Kidney glomerular epithelial cell (primary cell): ENCODE measurements around the gene GNA15.
"Not testable (repeated sequence)": the region's sequence is repeated elsewhere in the genome, so short reads cannot be mapped to it uniquely, and the experiment has no call there.

Experiments
- DNase-seq: peaks from one replicate; lab custom pipeline; 2025; lab: John Stamatoyannopoulos, UW

GNA15 gene, protein sequence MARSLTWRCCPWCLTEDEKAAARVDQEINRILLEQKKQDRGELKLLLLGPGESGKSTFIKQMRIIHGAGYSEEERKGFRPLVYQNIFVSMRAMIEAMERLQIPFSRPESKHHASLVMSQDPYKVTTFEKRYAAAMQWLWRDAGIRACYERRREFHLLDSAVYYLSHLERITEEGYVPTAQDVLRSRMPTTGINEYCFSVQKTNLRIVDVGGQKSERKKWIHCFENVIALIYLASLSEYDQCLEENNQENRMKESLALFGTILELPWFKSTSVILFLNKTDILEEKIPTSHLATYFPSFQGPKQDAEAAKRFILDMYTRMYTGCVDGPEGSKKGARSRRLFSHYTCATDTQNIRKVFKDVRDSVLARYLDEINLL

DNA sequence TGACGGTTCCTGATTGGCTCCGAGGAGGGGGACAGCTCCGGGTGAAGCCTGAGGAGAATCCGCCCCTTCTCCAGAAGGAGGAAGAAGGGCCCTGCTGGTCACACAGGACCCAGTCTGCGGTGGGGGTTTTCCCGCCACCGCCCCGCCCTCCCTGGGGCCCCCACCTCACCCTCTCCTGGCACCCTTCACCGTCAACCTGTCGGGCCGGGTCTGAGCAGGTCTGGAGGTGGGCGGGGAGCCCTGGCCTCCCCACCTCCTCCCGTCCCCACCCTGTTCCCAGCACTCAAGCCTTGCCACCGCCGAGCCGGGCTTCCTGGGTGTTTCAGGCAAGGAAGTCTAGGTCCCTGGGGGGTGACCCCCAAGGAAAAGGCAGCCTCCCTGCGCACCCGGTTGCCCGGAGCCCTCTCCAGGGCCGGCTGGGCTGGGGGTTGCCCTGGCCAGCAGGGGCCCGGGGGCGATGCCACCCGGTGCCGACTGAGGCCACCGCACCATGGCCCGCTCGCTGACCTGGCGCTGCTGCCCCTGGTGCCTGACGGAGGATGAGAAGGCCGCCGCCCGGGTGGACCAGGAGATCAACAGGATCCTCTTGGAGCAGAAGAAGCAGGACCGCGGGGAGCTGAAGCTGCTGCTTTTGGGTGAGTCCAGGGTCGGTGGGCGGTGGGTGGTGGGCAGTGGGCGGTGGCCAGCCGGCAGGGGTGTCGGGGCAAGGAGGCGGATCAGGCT is at the start of gene GNA15:
GNA15 (plus strand) TSS at position 73 of the 723 bp plus-strand sequence; CDS start at position 491, 418 bp downstream.
- no peak for DNase-seq

DNA sequence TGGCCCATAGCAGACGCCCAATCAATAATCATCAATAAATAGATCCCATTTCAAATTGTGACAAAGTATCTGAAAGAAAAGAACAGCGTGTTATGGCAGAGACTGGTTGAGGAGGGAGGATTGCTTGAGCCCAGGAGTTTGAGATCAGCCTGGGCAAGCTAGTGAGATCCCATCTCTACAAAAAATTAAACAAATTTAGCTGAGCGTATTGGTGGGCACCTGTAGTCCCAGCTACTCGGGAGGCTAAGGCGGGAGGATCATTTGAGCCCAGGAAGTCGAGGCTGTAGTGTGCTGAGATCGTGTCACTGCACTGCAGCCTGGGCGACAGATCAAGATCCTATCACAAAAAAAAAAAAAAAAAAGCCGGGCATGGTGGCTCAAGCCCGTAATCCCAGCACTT is 48.1 kb upstream of the GNA15 start:
- no peak for DNase-seq

DNA sequence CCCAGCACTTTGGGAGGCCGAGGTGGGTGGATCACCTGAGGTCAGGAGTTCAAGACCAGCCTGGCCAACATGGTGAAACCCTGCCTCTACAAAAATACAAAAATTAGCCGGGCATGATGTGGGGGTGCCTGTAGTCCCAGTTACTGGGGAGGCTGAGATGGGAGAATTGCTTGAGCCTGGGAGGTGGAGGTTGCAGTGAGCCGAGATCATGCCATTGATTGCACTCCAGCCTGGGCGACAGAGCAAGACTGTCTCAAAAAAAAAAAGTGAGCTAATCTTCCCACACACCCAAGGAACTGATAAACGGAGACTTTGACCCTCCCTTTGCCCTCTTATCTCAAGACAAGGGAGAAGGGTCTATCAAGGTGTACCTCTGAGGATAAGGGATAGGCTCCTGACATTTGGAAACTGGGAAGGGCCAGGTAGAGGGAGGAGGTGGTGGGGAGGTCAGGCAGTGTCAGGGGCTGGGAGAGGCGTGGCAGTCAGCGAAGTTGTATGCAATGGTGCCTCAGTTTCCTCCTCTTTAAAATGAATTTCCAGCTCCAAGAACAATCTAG is 46.5 kb upstream of the GNA15 start:
- not testable (repeated sequence) for DNase-seq

DNA sequence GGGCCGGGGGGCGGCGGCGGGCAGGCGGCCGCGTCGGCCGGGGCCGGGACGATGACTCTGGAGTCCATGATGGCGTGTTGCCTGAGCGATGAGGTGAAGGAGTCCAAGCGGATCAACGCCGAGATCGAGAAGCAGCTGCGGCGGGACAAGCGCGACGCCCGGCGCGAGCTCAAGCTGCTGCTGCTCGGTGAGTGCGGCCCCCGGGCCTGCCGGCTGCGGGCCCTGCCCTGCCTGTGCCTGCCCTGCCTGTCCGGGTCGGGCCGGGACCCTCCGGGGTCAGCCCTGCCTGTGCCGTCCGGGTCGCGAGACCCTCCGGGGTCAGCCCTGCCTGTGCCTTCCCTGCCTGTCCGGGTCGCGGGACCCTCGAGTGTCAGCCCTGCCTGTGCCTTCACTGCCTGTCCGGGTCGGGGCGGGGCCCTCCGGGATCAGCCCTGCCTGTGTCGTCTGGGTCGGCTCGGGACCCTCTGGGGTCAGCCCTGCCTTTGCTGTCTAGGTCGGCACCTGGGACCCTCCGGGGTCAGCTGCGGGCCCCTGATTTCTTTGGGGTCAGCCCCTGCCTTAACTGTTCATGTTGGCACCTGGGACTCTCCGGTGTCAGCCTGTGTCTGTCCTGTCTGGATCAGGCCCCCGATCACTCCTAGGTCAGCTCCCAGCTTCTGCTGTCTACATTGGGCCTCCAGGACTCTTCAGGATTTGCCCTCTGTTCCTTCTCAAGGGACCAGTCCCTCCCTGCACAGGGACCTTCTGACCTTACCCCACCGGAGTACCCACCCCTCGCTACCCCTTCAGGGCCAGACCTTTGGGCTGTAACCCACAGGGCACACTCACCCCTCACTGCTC is 41.0 kb upstream of the GNA15 start:
- no peak for DNase-seq

DNA sequence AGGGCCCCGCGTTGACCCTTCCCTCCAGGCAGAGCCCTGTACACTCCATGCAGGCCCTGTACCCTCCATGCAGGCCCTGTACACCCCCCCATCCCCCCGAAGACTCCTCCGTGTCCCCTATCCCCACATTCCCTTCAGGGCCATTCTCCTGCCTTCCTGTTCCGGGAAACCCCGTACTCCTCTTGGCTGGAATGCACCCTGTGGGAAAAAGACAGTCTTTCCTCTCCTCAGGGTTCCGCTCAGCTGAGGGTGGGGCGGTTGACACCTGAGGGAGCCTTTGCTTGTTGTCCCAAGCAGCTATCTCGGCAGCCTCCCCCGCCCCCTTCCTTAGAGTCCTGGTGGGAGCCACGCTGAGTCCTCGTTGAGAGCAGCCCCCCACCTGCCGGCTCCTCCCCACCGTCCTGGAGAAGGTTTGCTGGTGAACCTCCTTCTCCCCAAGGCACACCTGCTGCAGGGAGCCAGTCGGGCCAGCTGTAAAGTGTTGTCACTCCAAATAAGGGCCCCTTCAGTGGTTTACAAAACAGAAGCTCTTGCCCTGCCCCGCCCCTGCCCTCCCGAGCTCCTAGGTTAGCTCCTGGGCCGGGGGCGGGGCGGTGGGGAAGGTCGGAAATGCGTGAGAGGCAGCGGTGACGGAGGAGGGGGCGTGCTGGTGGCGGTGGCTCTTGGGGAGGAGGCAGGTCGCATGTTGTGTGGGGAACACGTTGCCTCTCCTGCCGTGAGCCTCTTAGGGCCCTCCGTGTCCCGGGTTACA is 40.2 kb upstream of the GNA15 start:
- no peak for DNase-seq

DNA sequence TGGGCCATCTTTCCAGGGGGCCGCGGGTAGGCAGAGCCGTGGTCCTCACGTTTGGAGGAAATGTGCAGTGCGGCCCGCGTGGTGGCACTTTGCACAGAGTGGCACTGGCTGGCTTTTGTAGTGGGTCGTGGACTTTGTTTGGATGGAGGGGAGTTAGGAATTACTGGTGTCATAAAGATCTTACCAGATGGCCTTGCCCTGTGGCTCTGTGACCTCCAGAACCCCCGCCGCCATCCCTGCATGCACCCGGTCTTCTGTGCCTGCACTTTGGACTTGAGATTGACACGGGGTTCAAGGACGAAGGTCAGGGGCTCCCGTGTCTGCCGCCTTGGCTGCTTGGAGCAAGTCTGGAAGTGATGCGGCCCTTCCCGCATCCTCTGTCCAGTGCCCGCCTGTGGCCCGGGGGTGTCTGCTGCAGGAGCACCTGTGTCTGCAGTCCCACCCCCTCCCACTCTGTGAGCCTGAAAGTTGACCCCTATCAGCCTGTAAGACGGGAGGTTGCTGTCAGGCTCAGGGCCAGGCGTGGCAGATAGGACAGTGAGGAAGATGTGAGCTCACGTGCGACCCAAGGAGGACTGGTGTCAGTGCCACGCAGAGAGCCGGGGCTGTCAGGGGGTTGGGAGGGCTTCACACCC is 39.4 kb upstream of the GNA15 start:
- no peak for DNase-seq

DNA sequence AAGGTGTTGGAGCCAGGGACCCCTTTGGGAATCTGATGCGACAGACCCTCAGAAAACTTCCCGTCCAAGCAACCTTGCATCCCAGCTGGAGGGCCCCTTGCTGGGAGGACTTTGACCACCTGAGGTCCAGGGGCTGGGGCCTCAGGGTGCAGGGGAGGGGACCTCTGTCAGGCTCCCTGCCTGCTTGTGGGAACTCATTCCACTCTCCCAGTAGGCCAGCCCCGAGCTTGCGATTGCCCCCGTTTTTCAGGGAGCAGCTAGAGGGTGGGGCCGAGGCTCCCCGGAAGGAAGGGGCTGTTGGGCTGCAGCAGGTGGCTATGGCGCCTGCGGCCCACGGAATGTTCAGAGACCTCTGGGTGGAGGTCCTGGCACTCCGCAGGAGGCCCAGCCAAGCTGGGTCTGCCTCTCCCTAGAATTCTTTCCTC is 38.9 kb upstream of the GNA15 start:
- DNase-seq: no peak

DNA sequence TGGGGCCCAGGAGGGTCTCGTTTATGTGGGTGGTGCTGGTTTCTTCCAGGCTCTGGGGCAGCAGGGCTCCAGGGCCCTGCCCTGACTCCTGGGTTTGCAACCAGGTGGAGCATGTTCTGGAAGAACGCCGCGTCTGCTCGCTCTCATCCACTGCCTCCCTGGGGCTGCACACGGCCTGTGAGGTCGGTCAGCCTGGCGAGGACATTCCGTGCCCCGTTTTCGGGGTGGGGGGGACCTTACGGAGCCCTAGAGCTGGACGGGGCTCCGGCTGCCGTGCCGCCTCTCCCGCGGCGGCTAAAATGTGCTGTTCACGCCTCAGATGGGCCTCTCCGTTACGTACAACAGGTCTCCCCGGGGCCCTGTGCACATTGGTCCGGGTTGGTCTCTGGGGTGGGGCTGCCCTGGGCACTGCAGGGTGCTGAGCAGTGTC is 38.4 kb upstream of the GNA15 start:
- DNase-seq: no peak

DNA sequence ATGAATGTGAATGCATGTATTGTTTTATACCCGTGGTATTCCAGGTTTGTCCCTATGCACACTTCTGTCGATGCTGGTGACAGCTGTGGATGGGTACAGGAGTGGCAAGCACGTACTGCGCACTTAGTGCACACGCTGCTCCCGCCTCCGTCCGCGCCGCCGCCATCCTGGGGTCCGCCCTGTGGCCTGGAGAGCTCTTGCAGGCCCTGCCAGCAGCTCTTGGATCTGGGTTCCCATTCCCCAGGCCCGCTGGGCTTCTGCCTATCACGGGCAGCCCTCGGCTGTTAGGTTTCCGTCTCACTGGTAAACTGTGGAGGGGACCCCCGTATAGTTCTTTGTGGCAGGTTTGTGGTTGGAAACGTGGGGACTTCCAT is 37.7 kb upstream of the GNA15 start:
- DNase-seq: no peak

DNA sequence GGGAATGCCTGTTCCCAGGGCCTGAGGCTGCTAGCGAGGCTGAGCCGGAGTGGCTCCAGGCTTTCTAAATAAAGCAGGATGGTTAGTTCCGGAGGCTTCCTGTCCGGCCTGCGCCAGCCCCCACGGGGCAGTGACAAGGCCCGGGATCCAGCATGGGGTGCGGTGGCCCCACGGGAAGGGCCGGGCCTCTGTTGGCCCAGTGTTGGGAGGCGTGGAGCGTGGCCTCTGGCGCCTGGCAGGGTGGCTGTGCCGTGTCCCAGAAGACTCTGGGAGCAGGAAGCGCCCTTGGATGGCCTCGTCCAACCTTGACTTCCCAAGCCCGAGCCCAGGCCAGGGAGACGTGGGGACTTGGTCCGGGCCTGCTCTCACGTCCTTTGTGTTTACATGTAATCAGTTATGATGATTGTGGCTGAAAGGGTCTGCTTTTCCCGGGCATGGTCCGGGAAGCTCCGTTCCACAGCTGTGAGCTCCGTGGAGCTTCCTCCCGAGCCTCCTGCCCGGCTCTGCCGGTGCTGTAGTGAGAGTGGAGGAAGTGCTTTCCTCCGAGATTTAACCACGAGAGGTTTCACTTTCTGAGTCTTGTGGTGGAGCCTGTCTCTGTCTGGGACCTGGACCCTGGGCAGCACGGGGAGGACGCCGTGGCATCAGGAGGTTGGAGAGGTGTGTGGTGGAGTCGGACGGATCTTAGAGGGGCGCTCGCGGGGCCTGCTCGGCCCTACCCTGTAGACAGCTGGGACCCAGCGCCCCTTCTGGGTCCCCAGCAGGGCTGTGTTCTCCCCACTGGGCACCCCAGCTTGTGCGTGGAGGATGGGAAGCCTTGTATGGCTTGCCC is 37.1 kb upstream of the GNA15 start:
- DNase-seq: no peak

DNA sequence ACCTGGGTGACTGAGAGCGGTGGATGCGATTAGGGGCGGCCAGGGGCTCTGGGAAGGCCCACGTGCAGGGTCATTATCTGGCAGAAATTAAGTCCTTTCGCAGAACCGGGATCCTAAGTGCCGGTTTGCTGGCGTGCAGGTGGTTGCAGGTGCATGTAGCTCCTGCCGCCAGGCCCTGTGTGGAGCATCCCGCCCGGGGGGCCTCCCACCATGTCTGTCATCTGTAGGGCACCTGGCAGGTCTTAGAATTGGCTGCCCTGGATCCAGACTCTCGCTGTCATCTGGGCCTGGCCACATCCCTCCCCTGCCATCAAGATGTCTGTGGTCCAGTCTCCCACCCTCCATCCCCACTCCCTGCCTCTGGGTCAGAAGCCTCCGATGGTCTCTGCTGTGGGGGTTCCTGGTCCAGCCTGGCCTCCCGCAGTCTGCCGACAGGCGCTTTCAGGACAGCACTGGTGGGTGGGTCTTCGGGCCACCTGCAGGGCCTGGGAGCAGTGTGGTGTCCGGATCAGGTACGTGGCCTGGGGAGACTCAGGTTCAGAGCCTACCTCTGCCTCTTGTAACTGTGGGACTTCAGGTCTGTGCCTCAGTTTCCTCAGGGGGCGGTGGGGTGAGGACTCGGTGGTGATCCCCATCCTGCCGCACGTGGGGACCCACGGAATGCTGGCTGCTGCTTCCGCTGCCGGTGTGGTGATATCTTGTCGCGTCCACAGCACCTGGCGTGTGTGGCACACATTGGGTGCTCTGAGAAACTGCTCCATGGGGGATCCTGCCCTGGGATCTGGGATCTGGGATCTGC is 36.3 kb upstream of the GNA15 start:
- DNase-seq: no peak

DNA sequence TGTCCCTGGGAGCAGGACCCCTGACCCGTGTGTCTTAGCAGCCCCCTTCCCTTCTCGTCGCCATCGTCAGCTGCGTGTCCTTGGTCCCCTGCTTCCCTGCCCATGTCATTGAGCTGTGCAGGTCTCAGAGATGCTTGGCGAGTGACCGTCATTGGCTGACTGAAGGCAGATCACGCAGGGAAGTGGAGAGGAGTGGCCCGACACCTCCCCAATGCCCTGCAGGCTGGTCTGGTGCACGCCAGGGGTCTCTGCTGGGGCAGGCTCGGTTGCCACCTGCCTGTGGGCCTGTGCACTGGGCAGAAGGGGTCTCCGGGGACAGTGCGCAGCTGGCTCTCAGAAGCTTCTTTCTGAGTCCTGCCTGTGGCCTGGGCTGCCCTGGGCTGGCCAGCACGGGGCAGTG is 35.5 kb upstream of the GNA15 start:
- no peak for DNase-seq

DNA sequence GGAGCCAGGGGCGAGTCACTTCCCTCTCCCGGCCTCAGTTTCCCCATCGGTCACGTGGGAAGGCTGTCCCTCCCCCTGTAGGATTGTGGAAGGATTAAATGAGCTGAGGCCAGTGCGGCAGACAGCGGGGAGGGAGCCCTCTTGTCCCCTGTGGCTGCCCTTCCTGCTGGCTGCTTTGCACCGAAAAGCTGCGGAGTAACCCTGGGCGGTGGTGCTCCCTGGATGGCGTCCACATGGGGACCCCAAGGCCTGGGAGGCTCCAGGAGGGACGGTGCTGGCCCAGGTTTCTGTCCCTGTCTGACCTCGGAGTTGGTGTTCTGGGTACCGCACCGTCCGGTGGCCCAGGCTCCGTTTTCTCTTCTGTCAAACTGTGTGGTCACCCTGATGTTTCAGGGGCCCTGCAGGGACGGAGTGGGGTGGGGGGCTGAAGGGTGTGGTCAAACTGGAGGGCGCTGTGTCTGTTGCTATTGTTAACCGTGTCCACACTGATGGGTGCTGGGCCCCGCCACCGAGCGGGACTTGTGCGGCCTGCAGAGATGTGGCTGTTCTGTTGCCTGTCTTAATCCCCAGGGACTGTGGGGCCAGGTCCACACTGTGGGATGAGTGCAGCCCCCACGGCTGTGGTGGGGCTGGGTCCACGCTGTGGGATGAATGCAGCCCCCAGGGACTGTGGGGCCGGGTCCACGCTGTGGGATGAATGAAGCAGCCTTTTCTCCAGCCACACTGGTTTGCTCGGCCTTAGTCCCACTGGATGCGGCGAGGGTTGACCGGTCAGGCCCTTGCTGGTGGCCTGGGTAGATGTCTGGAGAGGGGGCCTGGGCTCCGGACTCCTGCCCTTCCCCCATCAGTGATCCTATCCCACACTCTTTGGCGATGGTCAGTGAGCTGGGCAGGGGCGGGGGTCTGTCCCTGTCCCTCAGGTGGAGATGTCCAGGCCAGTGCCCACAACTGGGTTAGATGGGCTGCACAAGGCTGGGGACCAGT is 34.8 kb upstream of the GNA15 start:
- DNase-seq: no peak

DNA sequence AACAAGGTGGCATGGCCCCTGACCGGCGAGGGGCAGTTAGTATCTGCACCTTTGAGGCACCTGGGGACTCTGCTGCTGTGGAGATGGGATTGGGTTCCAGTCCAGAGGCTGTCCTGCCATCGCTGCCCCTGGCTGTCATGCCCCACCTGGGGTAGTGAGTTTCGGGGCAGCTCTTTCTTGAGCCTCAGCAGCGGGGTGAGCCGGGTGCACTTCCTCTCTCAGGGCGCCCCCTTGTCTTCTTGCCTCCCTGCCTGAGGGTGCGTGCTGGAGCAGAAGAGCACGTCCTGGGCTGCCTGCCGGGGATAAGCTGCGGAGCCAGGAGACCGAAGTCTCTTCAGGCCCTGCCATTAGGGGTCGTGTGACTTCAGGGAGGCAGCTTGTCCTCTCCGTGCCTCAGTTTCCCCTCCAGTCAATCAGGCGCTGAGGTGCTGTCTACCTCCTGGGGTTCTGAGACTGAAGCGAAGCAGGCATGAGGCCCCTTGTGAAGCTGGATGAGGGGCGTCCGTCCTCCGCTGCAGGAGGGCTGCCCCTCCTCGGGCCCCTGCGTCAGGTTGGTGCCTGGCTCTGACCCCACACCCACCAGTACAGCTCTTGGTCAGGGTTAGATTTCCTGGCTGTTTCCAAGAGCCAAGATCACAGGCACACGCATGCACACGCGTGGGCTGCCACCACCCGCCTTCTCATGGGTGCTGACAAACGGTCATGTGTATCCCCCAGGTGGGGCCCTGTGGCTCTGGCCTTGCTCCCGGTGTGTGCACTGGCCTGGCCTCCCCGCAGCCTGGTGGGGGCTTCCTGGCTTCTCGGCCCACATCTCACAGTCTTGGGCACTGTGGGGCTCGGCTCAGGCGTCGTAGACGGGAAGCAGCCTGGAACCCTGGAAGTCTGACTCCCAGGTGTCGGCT is 33.3 kb upstream of the GNA15 start:
- no peak for DNase-seq

DNA sequence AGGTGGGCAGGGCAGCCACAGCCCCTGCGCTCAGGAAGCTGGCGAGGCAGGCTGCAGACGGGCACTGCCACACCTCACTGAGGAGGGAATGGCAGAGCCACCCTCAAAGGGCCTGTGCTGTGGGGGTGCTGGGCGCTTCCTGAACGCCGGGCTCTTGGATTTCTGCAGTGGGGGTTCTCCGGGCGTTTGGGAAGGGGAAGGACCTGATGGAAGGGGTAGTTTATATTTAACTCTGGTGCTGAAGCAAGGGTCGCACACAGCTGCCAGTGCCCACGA is 31.2 kb upstream of the GNA15 start:
- no peak for DNase-seq

DNA sequence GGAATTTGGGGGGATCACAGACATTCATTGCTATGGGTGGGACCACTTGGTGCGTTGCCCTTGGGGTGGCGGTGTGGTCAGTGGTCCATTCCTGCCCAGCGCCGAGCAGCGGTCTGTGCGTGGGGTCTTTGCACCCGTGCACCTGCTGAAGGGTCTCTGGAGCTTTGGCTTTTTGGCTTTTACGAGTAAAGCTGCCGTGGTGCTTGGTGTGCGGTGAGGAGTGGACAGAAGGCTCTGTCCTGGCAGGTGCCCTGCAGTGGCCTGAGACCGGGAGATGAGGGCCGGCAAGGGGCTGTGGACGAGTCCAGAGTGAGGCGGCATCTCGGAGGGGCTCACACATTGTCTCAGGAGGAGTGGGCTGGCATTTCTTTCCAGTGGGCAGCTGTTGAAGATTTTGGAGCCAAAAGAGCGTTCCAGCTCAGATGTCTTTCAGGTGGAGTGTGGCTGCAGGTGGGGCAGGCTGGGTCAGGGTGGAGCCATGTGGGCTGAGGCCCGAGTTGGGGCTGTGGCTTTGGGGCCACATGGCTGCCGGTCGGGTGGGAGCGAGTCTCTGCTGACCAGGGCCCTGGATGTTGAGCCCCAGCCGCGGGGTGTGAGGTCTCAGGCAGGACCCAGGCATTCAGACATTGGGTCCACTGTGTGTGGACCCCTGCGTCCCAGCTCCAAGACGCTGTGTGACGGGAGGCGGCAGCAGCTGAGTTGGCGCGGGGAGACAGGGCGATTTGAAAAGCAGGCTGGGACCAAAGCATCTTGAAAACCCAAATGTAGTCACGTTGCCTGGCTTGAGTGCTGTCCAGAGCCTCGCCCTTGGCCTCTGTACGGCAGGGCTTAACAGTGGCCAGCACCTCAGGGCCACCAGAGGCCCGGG is 30.0 kb upstream of the GNA15 start:
- DNase-seq: no peak
